ENCODE data around the gene NR6A1.

GRCh38 chr9:124505006-124505900 lies 265.9 kb downstream of the NR6A1 start:
- TF ChIP-seq CTCF (conservative IDR thresholded peaks at IDR 0.05; ENCODE audit: low read depth, low read length) = no peak
- no peak for TF ChIP-seq EZH2 (IDR thresholded peaks at IDR 0.05; ENCODE audit: low read length, unreplicated experiment)
